Testis (tissue), 3 donors: ENCODE data around the gene HEPHL1. TPM values are rescaled to one million over a fixed set of nuclear protein-coding genes. Genes with fewer than 3 reads are reported as not detected.

Experiments
- DNase-seq: peaks from one replicate; pipeline ENCODE4 v3.0.0-alpha.2; 2019
- H3K27ac ChIP-seq, 2 donors: fragments of 200-600 bp; sonication (generic); one replicate each; pipeline ENCODE4 v1.5.1; 2019
- H3K27me3 ChIP-seq: fragments of 200-600 bp; sonication (generic); one replicate; pipeline ENCODE4 v1.5.1; 2019
- H3K36me3 ChIP-seq: fragments of 200-600 bp; sonication (generic); one replicate; pipeline ENCODE4 v1.5.1; 2017; ENCODE audit warnings: low read depth; ENCODE audit errors: missing control alignments
- H3K4me1 ChIP-seq: fragments of 200-600 bp; sonication (generic); one replicate; pipeline ENCODE4 v1.5.1; 2019
- H3K4me3 ChIP-seq, 2 donors: fragments of 200-600 bp; sonication (generic); one replicate each; pipeline ENCODE4 v1.5.1; 2017 to 2019
- H3K9me3 ChIP-seq: fragments of 200-600 bp; sonication (generic); one replicate; pipeline ENCODE4 v1.5.1; 2017
- POLR2A ChIP-seq: fragments of 450-650 bp; IDR thresholded peaks from one replicate; pipeline ENCODE4 v1.6.1; 2017; ENCODE audit warnings: antibody characterized with exemption, mild to moderate bottlenecking, moderate library complexity
- WGBS, 2 donors: methylation state at CpG; one replicate each; pipeline ENCODE4 v1.1.5; 2018; 5-methylcytosine and 5-hydroxymethylcytosine counted together
- intact Hi-C: fragments of 100-400 bp; cut with DNase I; formaldehyde crosslinking; loops from one replicate; pipeline ENCODE4 v1.15.1; 2023; ENCODE audit warnings: low total_unique reads
- polyA plus RNA-seq: library from polyadenylated mRNA; stranded (reverse); fragments of 350-450 nt; fragmentation: Illumina TruSeq; extraction: RNeasy Lipid Tissue Mini Kit (QIAGEN cat#74804); gene quantifications from one replicate; pipeline ENCODE4 v1.2.3, GENCODE V29; 2014; ENCODE audit warnings: low read depth, low replicate concordance; ENCODE audit not compliant: insufficient read depth
- total RNA-seq, 2 donors: library from RNA; depleted of rRNA; stranded (reverse); fragments of >200 nt; gene quantifications; one replicate each; pipeline ENCODE4 v1.2.3, GENCODE V29; 2016
- TF ChIP-seq, protein P1 (sequence below), 3 experiments: fragments of 450-650 bp in 2 of 3; fragments of 200-600 bp in 1 of 3; sonication (generic) in 1 of 3; IDR thresholded peaks; one replicate each; pipeline ENCODE4 v1.5.1; 2016 to 2019; ENCODE audit warnings: antibody characterized with exemption in 3 of 3, mild to moderate bottlenecking in 2 of 3, moderate library complexity in 1 of 3

The HEPHL1 gene
- total and polyA plus RNA-seq, 3 donors from 2014 or later = 0.24 to 0.87 (median 0.54) TPM

DNA sequence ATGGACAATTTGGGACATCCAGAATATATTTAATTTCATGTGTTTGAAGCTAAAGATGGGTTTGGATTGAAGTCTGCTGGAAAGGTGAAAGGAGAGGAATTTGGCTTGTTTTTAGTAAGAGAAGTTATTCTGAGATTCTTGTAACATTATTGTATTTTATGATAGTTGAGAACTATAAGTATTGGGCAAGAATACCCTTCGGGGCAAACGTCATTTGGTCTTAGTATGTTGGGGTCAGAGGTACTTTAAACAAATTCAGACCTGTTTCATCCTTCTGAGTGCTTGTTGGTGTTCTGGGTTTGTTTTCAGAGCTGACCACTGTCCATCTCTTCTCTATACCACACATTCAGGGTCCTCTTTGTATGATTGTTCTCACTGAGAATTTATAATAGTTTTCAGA is 127.0 kb downstream of the HEPHL1 start:
- no peak for DNase-seq
- intact Hi-C loops = no loop called here
- Histone ChIP-seq H3K9me3 (no peaks in the 10 kb centered on the region), H3K4me3 (no peak overlapping the region), H3K27ac (no peak overlapping the region), H3K4me1 (peaks cover 21% of the 10 kb centered on the region), H3K36me3 (no peaks in the 10 kb centered on the region), H3K27me3 (no peaks in the 10 kb centered on the region)
- WGBS, 2 donors = 70 to 78% methylated on average over 2 of the region's 2 CpGs
- TF ChIP-seq, protein P1, sequence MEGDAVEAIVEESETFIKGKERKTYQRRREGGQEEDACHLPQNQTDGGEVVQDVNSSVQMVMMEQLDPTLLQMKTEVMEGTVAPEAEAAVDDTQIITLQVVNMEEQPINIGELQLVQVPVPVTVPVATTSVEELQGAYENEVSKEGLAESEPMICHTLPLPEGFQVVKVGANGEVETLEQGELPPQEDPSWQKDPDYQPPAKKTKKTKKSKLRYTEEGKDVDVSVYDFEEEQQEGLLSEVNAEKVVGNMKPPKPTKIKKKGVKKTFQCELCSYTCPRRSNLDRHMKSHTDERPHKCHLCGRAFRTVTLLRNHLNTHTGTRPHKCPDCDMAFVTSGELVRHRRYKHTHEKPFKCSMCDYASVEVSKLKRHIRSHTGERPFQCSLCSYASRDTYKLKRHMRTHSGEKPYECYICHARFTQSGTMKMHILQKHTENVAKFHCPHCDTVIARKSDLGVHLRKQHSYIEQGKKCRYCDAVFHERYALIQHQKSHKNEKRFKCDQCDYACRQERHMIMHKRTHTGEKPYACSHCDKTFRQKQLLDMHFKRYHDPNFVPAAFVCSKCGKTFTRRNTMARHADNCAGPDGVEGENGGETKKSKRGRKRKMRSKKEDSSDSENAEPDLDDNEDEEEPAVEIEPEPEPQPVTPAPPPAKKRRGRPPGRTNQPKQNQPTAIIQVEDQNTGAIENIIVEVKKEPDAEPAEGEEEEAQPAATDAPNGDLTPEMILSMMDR (IDR thresholded peaks at IDR 0.05) = no peak
- TF ChIP-seq POLR2A = no peak

DNA sequence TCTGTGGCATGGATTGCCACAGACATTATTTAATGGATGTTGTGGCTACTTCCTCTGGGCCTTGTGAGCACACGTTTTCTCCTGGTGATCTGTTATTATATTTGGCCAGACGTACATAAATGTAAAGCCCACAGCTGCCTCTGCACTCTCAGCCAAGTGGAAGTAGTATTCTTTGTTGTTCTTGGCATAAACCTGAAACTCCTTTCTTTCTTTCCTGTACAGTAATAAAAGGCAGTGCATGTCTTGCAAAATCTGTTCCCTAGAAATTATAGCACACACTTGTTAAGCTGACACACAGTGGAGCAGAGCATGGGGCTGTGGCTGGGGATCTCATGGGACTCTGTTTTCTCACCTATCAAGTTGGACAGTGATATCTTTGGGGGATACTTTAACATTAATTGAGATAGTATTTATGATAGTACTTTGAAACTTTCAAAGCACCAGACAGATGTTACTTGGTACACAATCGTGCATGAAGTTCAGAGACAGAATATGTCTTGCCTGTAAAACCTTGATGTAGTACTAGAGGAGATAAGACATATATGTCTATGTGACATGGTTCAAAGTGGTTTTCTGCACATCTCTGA is 128.4 kb downstream of the HEPHL1 start:
- Histone ChIP-seq H3K4me3 (no peak overlapping the region), H3K27me3 (no peaks in the 10 kb centered on the region), H3K27ac (no peak overlapping the region), H3K9me3 (no peaks in the 10 kb centered on the region), H3K4me1 (peaks cover 20% of the 10 kb centered on the region), H3K36me3 (no peaks in the 10 kb centered on the region)
- intact Hi-C loops = no loop called here
- DNase-seq = no peak
- whole genome bisulfite sequencing, 2 donors = 38 to 50% methylated on average over 3 of the region's 3 CpGs
- TF ChIP-seq POLR2A = no peak
- TF ChIP-seq, protein P1 (IDR thresholded peaks at IDR 0.05) = no peak

DNA sequence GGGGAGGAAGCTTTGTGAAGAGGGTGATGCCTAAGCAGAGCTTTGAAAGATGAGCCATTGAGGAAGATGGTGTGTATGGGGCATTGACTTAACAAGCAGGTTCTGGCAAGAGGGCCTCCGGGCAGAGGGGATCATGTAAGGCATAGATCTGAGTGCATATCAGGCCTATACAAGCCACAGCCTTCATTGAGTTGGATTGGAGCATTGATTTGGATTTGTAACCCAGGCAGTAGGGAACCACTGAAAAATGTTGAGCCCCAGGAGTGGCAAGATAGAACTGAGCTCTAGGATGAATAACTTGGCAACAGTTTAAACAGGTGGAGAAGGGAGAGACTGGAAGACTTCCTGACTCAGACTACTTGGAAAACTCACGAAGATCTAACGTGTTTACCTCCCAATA is 128.9 kb downstream of the HEPHL1 start:
- Histone ChIP-seq H3K27ac (no peak overlapping the region), H3K4me1 (peaks cover 20% of the 10 kb centered on the region), H3K36me3 (no peaks in the 10 kb centered on the region), H3K9me3 (no peaks in the 10 kb centered on the region), H3K27me3 (no peaks in the 10 kb centered on the region), H3K4me3 (no peak overlapping the region)
- TF ChIP-seq, protein P1 (IDR thresholded peaks at IDR 0.05) = no peak
- TF ChIP-seq POLR2A = no peak
- 83% methylated on average over 3 of the region's 3 CpGs for WGBS, 2 donors
- intact Hi-C loops = no loop called here
- DNase-seq = no peak

DNA sequence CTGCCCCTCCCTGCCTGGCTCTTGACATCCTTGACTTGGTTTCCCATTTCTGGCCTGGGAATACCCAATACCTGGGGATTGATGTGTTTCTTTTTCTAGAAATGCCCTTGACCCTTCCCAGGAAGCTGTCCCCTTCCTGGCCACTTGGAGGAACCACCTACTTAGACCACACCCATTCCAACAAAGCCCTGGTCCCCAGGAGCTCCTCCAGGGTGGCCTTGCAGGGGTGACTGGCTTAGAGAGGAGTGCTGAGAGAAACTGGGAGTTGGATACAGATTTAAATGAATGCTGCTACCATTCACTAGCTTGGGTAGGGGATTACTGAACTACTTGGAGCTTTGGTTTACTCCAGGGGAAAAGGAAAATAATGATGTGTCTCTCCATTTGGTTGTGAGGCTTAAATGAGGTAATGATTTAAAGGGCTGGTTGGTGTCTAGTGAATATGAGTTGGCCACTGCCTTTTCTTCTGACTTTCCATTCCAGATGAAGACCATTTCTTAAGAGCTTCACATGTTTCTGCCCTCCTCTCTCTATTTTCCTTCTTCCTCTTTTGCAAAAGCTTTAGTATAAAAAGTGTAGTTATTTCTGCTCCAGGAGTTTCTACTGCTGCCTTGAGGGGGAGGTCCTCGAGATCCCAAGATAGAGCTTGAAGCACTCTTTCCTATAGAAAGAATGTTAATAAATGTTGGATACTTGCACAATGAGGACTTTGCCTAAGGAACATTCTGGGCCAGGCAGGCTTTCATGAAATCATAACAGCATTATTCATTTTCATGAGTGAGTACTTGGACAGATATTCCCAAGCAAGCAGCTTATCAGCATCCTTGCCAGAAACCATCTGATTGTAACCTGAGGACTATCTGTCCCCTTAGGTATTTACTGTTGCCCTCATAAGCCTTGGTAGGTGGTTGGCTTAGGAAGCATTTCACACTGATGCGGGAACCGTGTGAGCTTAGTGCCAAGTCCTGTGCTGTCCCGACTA is 129.8 kb downstream of the HEPHL1 start:
- no peaks in the 10 kb centered on the region for H3K9me3 ChIP-seq
- H3K4me1 ChIP-seq = peaks cover 20% of the 10 kb centered on the region
- no peaks in the 10 kb centered on the region for H3K36me3 ChIP-seq
- H3K27ac ChIP-seq = no peak overlapping the region
- no peaks in the 10 kb centered on the region for H3K27me3 ChIP-seq
- 57 to 78% methylated on average over 4 of the region's 4 CpGs for WGBS, 2 donors
- no peak for TF ChIP-seq POLR2A
- TF ChIP-seq, protein P1 (IDR thresholded peaks at IDR 0.05) = no peak
- H3K4me3 ChIP-seq = no peak overlapping the region
- DNase-seq = no peak
- intact Hi-C loops = no loop called here
